Esophagus squamous epithelium (tissue), 4 donors: ENCODE results near the gene TLR6.

Source experiments
- CTCF ChIP-seq, 6 experiments: fragments of 450-650 bp in 4 of 6; fragments of 200-600 bp in 2 of 6; sonication (generic) in 2 of 6; IDR thresholded peaks; one replicate each; pipeline ENCODE4 v1.5.1; 2016 to 2019; ENCODE audit warnings: antibody characterized with exemption in 6 of 6, mild to moderate bottlenecking in 4 of 6, moderate library complexity in 4 of 6
- POLR2A ChIP-seq, 4 donors: fragments of 450-650 bp; IDR thresholded peaks; one replicate each; pipeline ENCODE4 v1.6.1; 2017; ENCODE audit warnings: antibody characterized with exemption in 4 of 4, mild to moderate bottlenecking in 4 of 4, moderate library complexity in 3 of 4

GRCh38 chr4:38784141-38784540, 72.5 kb downstream of the TLR6 start:
- TF ChIP-seq CTCF (IDR thresholded peaks at IDR 0.05) (no peak), POLR2A (IDR thresholded peaks at IDR 0.05) (no peak)
